ENCODE measurements around the gene PSMG2. TPM values are rescaled to one million over a fixed set of nuclear protein-coding genes. Genes with fewer than 3 reads are reported as not detected.

PSMG2 gene
- total and polyA plus RNA-seq, 2 of the 4 experiments (the other 2 are of a cell fraction): 34.4 to 59.5 TPM

DNA sequence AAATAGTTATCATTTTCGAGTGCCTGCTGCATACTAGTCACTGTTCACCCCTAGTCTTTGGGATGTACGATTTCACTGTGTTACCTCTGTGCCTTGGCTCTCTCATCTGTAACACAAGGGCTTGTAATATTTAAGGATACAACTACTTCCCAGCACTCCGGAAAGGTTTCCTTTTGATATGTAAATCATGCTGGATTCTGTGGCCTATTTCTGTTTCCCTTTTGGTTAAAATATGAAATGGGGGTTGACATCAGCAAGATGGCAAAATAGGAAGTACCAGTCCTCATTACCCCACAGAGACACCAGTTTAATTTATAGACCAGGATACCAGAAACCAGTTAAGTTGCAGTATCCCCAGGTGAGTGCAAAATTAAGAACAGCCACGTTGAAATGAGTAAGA lies 23.5 kb downstream of the PSMG2 start (continued):
- no peak for TF ChIP-seq CHD1 (IDR thresholded peaks at IDR 0.05; ENCODE audit: low read depth, low read length)
- no peak for TF ChIP-seq SMC3 (IDR thresholded peaks at IDR 0.05; ENCODE audit: low read depth, low read length)

DNA sequence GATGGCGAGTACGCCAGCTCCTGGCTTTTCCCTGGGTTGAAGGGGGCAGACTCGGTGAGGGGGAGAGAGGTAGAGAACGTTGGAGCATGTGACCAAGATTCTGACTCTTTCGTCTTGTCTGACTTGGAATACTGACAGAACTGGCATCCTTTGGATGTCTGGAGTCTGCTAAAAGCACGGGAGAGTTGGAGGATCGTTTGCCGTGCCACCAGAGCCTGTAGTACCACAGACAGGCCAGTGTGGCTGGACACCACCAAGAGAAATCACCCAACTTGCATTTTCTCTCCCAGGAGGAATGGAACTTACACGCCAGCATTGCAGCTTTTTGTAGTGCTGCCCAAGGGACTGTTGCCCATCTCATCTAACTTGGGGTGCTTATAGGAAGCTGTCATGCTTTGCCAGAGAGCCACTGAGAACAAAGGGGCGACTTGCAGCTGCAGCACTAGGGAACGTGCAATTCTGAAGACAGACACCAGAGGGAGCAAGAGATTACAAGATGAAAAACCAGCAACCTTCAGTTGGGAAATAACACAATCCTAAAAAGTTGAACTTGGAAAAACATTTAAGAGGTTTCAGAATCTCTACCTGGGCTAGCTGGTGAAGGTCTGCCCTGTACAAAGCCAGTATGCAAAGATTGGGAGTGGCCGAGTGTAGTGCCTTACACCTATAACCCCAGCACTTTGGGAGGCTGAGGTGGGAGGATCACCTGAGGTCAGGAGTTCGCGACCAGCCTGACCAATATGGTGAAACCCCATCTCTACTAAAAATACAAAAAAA lies 24.1 kb downstream of the PSMG2 start:
- Histone ChIP-seq H4K5ac (ENCODE audit: low read depth, low read length) (no peak overlapping the region), H2BK5ac (ENCODE audit: low read depth, low read length, poor library complexity, severe bottlenecking) (no peak overlapping the region), H3K27me3 (ENCODE audit: control insufficient read depth, insufficient read depth, low read length) (no peaks in the 10 kb centered on the region), H2AK5ac (ENCODE audit: low read depth, low read length) (no peak overlapping the region), H2BK15ac (ENCODE audit: low read depth, low read length) (no peak overlapping the region), H4K20me1 (ENCODE audit: insufficient read depth, low read length) (no peaks in the 10 kb centered on the region), H3K9ac (ENCODE audit: low read depth, low read length) (no peak overlapping the region), H3K9me3 (ENCODE audit: control insufficient read depth, insufficient read depth, low read length) (peaks cover 3% of the 10 kb centered on the region; the same call in 1 of the 2 replicates), H3K79me1 (ENCODE audit: low read depth in 1 of 2, low read length in 2 of 2) (no peaks in the 10 kb centered on the region), H2AFZ (replicated peaks; ENCODE audit: low read length, poor library complexity) (peak overlapping the region; percentile 65), H3K4me3 (ENCODE audit: insufficient read depth, low read depth, low read length) (no peak overlapping the region), H4K8ac (ENCODE audit: low read depth in 2 of 2, low read length in 2 of 2) (no peak overlapping the region), H2AK9ac (replicated peaks; ENCODE audit: low read depth, low read length, poor library complexity) (peak overlapping the region; percentile 97), H2BK120ac (ENCODE audit: low read depth, low read length) (no peak overlapping the region), H3K36me3 (ENCODE audit: control insufficient read depth, insufficient read depth, low read length) (peaks cover 21% of the 10 kb centered on the region), H4K91ac (ENCODE audit: insufficient read depth, low read depth, low read length) (no peak overlapping the region), H3K18ac (ENCODE audit: low read depth, low read length) (no peak overlapping the region), H3K14ac (replicated peaks; ENCODE audit: low read depth, low read length) (no peak overlapping the region), H3K56ac (ENCODE audit: extremely low read depth, insufficient read depth, low read length) (no peak overlapping the region), H3K27ac (ENCODE audit: insufficient read depth, low read length) (no peak overlapping the region), H3K9me1 (ENCODE audit: insufficient read depth, low read length) (no peaks in the 10 kb centered on the region), H3K4ac (ENCODE audit: low read depth, low read length) (no peak overlapping the region), H3K4me2 (ENCODE audit: low read depth, low read length) (no peak overlapping the region), H3K23ac (ENCODE audit: low read depth, low read length) (no peak overlapping the region), H2BK20ac (ENCODE audit: low read depth, low read length) (no peak overlapping the region), H3K4me1 (ENCODE audit: control insufficient read depth, insufficient read depth, low read length) (no peaks in the 10 kb centered on the region; the same call in 1 of the 2 replicates)
- 33% methylated on average over 1 of the region's 14 CpGs; no CpG with 5 or more reads in 1 of the 2 experiments for WGBS, 2 experiments (ENCODE audit: extremely low coverage in 2 of 2, insufficient read length in 1 of 2)
- ChIA-PET CTCF (interaction anchor here (0.7 to 5.2 kb wide), 10 partner anchors 11 to 409 kb away, joined by 3 to 38 read pairs (median 3); partner anchors contain the start of genes CEP76 and PSMG2), POLR2A (ENCODE audit: unreplicated experiment) (no interaction called here)
- TF ChIP-seq CEBPB (IDR thresholded peaks at IDR 0.05; ENCODE audit: low read depth, low read length) (peak; percentile 77; the same call in 1 of the 2 replicates), BHLHE40 (IDR thresholded peaks at IDR 0.05; ENCODE audit: low read depth, low read length) (no peak), RAD21 (IDR thresholded peaks at IDR 0.05; ENCODE audit: low read length) (peak; percentile 92), MAFK (IDR thresholded peaks at IDR 0.05; ENCODE audit: low read depth, low read length) (no peak), RFX5 (IDR thresholded peaks at IDR 0.05; ENCODE audit: low read depth, low read length) (no peak), SMC3 (IDR thresholded peaks at IDR 0.05; ENCODE audit: low read depth, low read length) (peak; percentile 96)
- TF ChIP-seq, protein P1, sequence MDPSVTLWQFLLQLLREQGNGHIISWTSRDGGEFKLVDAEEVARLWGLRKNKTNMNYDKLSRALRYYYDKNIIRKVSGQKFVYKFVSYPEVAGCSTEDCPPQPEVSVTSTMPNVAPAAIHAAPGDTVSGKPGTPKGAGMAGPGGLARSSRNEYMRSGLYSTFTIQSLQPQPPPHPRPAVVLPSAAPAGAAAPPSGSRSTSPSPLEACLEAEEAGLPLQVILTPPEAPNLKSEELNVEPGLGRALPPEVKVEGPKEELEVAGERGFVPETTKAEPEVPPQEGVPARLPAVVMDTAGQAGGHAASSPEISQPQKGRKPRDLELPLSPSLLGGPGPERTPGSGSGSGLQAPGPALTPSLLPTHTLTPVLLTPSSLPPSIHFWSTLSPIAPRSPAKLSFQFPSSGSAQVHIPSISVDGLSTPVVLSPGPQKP (IDR thresholded peaks at IDR 0.05; ENCODE audit: borderline replicate concordance, low read depth, low read length): no peak
- TF ChIP-seq, protein P2, sequence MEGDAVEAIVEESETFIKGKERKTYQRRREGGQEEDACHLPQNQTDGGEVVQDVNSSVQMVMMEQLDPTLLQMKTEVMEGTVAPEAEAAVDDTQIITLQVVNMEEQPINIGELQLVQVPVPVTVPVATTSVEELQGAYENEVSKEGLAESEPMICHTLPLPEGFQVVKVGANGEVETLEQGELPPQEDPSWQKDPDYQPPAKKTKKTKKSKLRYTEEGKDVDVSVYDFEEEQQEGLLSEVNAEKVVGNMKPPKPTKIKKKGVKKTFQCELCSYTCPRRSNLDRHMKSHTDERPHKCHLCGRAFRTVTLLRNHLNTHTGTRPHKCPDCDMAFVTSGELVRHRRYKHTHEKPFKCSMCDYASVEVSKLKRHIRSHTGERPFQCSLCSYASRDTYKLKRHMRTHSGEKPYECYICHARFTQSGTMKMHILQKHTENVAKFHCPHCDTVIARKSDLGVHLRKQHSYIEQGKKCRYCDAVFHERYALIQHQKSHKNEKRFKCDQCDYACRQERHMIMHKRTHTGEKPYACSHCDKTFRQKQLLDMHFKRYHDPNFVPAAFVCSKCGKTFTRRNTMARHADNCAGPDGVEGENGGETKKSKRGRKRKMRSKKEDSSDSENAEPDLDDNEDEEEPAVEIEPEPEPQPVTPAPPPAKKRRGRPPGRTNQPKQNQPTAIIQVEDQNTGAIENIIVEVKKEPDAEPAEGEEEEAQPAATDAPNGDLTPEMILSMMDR (conservative IDR thresholded peaks at IDR 0.05; ENCODE audit: low read depth, low read length): peak; percentile 89
- intact Hi-C loops (cut with micrococcal nuclease): loop anchor here (1.0 to 5.0 kb wide), 5 partner anchors 18 to 905 kb away; no protein-coding TSS in a partner anchor
- DNase-seq (peak; percentile 74), ATAC-seq (ENCODE audit: low read depth) (peak; percentile 80)
- BruUV-seq (replicated peaks): no TSS peak
- dilution Hi-C loops (cut with HindIII; ENCODE audit: low sequenced_read_pairs, unreplicated experiment): no loop called here
- in situ Hi-C loops (cut with MboI; ENCODE audit: low sequenced_read_pairs): loop anchor here (25.0 kb wide), 1 partner anchor 435 kb away; no protein-coding TSS in a partner anchor

All from IMR-90 (cell line).